Activated naive CD4-positive, alpha-beta T cell treated with anti-CD3 and anti-CD28 coated beads, Interleukin-2, amount 10 ng/mL, durations not matched to agents 7 days and 5 days (primary cell): Measurements from ENCODE around the gene GTF2E1.

Experiments used
- CTCF ChIA-PET: fragments of 350-600 bp; sonication (Branson Sonifier 250); formaldehyde crosslinking; loops from one replicate; lab custom pipeline; 2021; ENCODE audit warnings: antibody characterized with exemption; lab: Charles Lee
- DNase-seq: peaks from one replicate; pipeline ENCODE4 v3.0.0-alpha.2; 2020
- H3K27ac Mint-ChIP-seq: one replicate; pipeline ENCODE4 v1.8.0; 2021; ENCODE audit warnings: mild to moderate bottlenecking, moderate library complexity, mixed read lengths
- H3K27me3 Mint-ChIP-seq: one replicate; pipeline ENCODE4 v1.8.0; 2021; ENCODE audit warnings: mild to moderate bottlenecking, mixed read lengths
- H3K36me3 Mint-ChIP-seq: one replicate; pipeline ENCODE4 v1.8.0; 2021; ENCODE audit warnings: mixed read lengths
- H3K4me1 Mint-ChIP-seq: one replicate; pipeline ENCODE4 v1.8.0; 2021; ENCODE audit warnings: mixed read lengths
- H3K4me3 Mint-ChIP-seq: one replicate; pipeline ENCODE4 v1.8.0; 2021; ENCODE audit warnings: mild to moderate bottlenecking, moderate library complexity, mixed read lengths
- H3K9me3 Mint-ChIP-seq: one replicate; pipeline ENCODE4 v1.8.0; 2021; ENCODE audit warnings: mixed read lengths

The GTF2E1 gene

DNA sequence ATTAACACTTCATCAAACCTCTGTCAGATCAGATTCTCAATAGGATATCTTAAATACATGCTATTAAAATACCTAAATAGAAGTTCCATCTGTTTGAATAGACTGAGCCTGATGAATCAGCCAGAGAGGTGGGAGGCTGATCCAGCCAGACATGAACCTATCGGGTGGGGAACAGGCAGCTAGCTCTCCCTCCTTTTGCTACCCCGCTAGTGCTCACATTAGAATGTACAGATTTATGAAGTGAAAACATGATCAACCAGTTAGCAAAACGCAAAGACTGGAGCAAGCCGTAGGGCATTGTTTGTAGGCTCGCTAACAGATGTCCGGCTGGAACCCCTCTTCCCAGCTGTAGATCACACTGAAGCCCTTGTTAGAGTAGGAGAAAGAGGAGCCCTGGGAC lies 54.4 kb downstream of the GTF2E1 start:
- no peak overlapping the region for H3K27ac Mint-ChIP-seq
- DNase-seq: no peak
- no peaks in the 10 kb centered on the region for H3K9me3 Mint-ChIP-seq
- no peaks in the 10 kb centered on the region for H3K27me3 Mint-ChIP-seq
- no peaks in the 10 kb centered on the region for H3K4me1 Mint-ChIP-seq
- H3K36me3 Mint-ChIP-seq: no peaks in the 10 kb centered on the region
- no peak overlapping the region for H3K4me3 Mint-ChIP-seq
- CTCF ChIA-PET: interaction anchor here (0.8 kb wide), 1 partner anchor 234 kb away, joined by 3 read pairs; no protein-coding TSS in a partner anchor

DNA sequence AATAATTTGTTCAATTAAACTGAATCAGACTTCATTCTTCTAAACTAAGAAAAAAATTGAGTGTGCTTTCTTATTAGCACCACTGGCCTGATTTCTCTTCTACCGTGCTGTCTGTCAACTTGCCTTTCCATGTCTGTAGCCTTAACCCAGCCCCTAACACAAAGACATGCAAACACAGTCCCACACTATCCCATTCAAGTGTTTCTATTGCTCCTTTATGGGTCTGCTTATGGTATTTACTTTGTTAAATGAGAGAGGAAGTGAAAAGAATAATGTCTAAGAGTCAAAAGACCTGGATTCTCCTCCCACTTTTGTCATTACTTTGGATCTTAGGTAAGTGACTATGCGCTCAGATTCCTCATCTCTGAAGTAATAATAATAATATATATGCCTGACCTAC lies 55.3 kb downstream of the GTF2E1 start:
- CTCF ChIA-PET: interaction anchor here (0.7 to 0.8 kb wide), 2 partner anchors 11 to 235 kb away, joined by 3 read pairs; no protein-coding TSS in a partner anchor

DNA sequence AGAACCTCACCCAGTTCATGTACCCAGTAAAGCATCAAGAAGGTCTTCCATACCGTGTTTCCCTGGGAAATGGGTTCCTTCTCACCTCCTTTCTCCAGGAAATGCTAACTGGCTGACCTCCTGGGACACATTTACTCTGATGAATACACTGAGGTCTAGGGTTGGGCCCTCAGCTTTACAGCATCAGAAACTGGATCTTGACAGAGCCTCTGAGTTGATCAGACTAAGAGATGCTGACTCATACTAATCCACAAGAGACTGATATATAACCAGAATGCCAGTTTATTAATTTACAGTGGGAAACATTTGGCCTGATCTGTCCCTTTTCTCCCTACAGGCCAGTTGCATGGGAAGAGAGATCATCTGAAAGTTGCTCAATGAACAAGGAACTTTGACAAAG lies 55.8 kb downstream of the GTF2E1 start:
- CTCF ChIA-PET: interaction anchor here (0.7 kb wide), 1 partner anchor 11 kb away, joined by 3 read pairs; no protein-coding TSS in a partner anchor
- DNase-seq: no peak
- H3K36me3 Mint-ChIP-seq: no peaks in the 10 kb centered on the region

More for the DNA sequence above, 55.3 kb downstream of the GTF2E1 start:
- no peak for DNase-seq
- no peaks in the 10 kb centered on the region for H3K27me3 Mint-ChIP-seq
- no peak overlapping the region for H3K4me3 Mint-ChIP-seq
- no peak overlapping the region for H3K27ac Mint-ChIP-seq
- no peaks in the 10 kb centered on the region for H3K36me3 Mint-ChIP-seq
- H3K9me3 Mint-ChIP-seq: no peaks in the 10 kb centered on the region
- no peaks in the 10 kb centered on the region for H3K4me1 Mint-ChIP-seq

DNA sequence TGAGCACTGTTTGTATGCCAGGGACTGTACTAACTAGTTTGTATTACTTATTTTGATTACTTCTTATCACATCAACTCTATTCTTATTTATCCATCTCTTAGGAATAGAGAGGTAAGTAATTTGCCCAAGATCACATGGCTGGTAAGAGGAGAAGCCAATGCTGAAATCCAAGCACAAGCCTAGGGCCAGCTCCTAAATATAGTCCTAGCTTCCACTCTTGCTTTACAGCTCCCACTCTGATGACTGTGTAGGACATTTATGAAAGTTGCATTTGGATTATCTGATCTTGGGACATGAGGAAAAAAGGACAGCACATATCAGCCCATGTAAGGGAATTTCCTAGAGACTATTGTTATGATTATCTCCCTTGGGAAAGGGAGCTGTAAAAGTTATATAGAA lies 58.1 kb downstream of the GTF2E1 start:
- H3K4me3 Mint-ChIP-seq: no peak overlapping the region
- H3K4me1 Mint-ChIP-seq: no peaks in the 10 kb centered on the region
- H3K27me3 Mint-ChIP-seq: no peaks in the 10 kb centered on the region
- CTCF ChIA-PET: interaction anchor here (0.7 to 2.6 kb wide), 2 partner anchors 239 to 381 kb away, joined by 3 to 9 read pairs; no protein-coding TSS in a partner anchor
- DNase-seq: no peak
- H3K9me3 Mint-ChIP-seq: no peaks in the 10 kb centered on the region
- no peaks in the 10 kb centered on the region for H3K36me3 Mint-ChIP-seq
- no peak overlapping the region for H3K27ac Mint-ChIP-seq

More for the DNA sequence above, 55.8 kb downstream of the GTF2E1 start:
- no peak overlapping the region for H3K4me3 Mint-ChIP-seq
- no peaks in the 10 kb centered on the region for H3K27me3 Mint-ChIP-seq
- no peaks in the 10 kb centered on the region for H3K4me1 Mint-ChIP-seq
- H3K27ac Mint-ChIP-seq: no peak overlapping the region
- H3K9me3 Mint-ChIP-seq: no peaks in the 10 kb centered on the region

DNA sequence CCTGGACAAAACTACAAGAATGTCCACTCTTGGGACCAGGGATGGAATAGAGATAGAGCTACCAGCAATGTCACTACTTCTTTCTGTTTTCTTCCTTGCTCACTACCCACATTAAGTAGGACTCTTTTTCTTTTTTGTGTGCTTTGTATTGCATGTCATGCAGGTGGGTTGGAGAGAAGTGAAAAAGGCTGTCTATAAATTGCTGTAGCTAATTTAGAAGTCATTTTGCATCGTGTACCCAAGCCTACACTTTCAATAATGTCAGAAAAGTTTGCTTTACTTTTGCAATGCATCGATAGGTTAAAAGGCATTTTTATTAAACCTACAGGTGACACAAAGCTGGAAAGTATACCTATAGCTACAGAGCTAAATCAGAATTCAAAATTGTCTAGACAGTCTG lies 58.9 kb downstream of the GTF2E1 start:
- Mint-ChIP-seq H3K36me3 (no peaks in the 10 kb centered on the region), H3K4me1 (no peaks in the 10 kb centered on the region), H3K27me3 (no peaks in the 10 kb centered on the region), H3K4me3 (no peak overlapping the region), H3K9me3 (no peaks in the 10 kb centered on the region), H3K27ac (no peak overlapping the region)
- CTCF ChIA-PET: interaction anchor here (2.6 kb wide), 1 partner anchor 240 kb away, joined by 9 read pairs; no protein-coding TSS in a partner anchor
- no peak for DNase-seq

DNA sequence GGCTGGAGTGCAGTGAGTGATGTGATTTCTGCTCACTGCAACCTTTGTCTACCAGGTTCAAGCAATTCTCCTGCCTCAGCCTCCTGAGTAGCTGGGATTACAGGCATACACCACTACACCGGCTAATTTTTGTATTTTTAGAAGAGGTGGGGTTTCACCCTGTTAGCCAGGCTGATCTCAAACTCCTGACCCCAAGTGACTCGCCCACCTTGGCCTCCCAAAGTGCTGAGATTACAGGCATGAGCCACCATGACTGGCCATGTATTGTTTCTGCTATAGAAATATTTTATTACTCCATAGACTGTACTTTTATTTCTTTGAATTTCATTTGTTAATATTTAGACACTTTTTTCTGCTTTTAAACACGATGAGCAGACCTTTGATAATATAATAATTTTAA lies 60.4 kb downstream of the GTF2E1 start:
- Mint-ChIP-seq H3K27ac (no peak overlapping the region), H3K9me3 (no peaks in the 10 kb centered on the region), H3K4me3 (no peak overlapping the region), H3K27me3 (no peaks in the 10 kb centered on the region), H3K4me1 (no peaks in the 10 kb centered on the region), H3K36me3 (no peaks in the 10 kb centered on the region)
- DNase-seq: no peak
- CTCF ChIA-PET: no interaction called here

DNA sequence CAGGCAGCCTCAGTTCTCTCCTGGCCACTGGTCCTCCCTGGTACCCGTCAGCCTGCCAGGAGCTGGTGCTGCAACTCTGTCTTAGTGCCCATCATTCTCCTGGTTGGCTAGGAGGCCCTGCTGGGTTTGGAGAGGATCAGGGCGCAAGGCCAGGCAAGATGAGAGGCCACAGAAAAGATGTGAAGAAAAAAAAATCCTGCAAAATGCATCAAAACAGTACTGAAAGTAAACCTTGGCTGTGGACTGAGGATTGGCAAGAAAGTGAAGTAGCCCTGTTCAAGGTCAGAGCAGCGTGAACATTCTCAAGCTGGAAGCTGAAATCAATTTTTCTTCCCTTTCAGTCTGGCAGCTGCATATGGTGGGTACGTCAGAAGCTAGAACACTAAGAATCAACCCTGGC lies 74.2 kb downstream of the GTF2E1 start:
- no peak for DNase-seq
- Mint-ChIP-seq H3K36me3 (no peaks in the 10 kb centered on the region), H3K4me3 (no peak overlapping the region), H3K4me1 (no peaks in the 10 kb centered on the region), H3K9me3 (no peaks in the 10 kb centered on the region), H3K27ac (no peak overlapping the region), H3K27me3 (peaks cover 6% of the 10 kb centered on the region)
- CTCF ChIA-PET: no interaction called here

DNA sequence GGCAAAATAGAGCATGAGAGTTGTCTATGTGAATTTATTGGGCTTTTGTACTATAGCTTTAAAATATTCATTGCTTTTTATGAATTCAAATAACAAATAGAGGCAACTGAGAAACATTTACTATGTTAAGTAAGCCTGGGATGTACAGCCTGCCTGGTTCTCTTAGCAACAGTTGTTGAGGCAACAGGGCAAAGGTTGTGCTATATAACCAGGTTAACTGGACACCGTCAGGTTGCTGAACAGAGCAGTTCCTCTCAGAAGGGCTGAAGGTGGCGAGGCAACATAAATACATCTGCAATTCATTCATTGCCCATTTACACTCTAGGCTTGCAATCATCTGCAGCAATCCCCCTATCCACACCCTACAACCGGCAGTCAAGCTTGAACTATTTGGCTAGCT lies 78.2 kb downstream of the GTF2E1 start:
- CTCF ChIA-PET: no interaction called here
- Mint-ChIP-seq H3K27me3 (peaks cover 4% of the 10 kb centered on the region), H3K9me3 (no peaks in the 10 kb centered on the region), H3K4me1 (no peaks in the 10 kb centered on the region), H3K36me3 (no peaks in the 10 kb centered on the region), H3K4me3 (no peak overlapping the region), H3K27ac (no peak overlapping the region)
- no peak for DNase-seq

DNA sequence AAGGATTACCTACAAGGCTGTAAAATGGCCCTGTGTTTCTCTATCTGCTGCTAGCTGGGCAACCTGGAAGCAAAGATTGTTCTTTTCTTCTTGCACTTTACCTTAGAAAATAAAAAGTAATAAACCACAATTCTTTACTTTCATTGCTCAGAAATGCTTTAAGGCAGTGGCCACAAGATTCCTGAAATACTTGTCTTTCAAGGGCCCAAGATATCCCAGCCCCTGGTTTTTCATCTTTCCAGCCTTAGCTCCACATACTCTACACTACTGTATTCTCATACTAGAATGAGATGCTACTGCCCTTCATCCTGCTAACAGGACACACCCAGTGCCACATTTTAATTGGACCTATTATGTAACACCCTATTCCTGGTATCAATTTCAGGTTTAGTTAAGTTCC lies 78.9 kb downstream of the GTF2E1 start:
- H3K4me3 Mint-ChIP-seq: no peak overlapping the region
- H3K9me3 Mint-ChIP-seq: no peaks in the 10 kb centered on the region
- H3K27me3 Mint-ChIP-seq: peaks cover 4% of the 10 kb centered on the region
- DNase-seq: no peak
- CTCF ChIA-PET: no interaction called here
- H3K36me3 Mint-ChIP-seq: no peaks in the 10 kb centered on the region
- H3K4me1 Mint-ChIP-seq: no peaks in the 10 kb centered on the region
- H3K27ac Mint-ChIP-seq: no peak overlapping the region

DNA sequence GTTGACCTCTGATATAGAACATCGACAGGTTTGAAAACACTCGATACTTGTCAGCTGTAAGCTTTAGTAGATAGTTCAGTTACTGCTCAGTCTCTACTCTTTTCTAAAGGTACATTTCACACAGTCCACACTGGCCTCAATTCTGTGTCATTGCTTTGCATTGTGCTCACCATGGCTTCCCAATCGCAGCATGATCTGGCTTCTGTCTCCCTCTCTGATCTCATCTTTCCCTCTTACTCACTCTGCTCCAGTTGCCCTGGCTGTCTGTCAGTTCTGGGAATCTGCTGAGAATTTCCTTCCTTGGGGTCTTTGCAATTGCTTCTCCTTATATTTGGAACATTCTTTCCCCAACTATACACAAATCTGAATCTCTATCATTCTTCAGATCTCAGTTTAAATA lies 80.6 kb downstream of the GTF2E1 start:
- CTCF ChIA-PET: no interaction called here
- H3K4me1 Mint-ChIP-seq: no peaks in the 10 kb centered on the region
- DNase-seq: no peak
- H3K9me3 Mint-ChIP-seq: no peaks in the 10 kb centered on the region
- no peak overlapping the region for H3K4me3 Mint-ChIP-seq
- H3K27me3 Mint-ChIP-seq: peaks cover 4% of the 10 kb centered on the region
- no peak overlapping the region for H3K27ac Mint-ChIP-seq
- H3K36me3 Mint-ChIP-seq: no peaks in the 10 kb centered on the region

DNA sequence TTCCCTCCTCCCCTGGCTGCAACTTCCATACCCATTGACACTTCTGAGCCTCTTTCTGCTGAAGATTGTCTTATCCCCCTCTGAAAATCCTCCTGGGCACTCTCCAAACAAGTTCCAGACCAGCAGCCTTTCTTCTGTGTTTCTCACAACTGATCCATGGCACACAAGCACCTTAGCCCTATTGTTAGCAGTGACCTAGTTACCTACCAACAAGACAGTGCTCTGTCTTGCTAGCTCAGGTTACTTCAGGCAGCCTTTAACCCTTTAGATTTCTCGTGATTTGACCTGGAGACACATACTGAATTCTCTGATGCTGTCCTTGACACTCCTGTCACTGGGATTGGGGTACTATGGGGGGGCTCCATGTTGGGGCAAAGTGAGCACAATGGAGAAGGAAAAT lies 82.1 kb downstream of the GTF2E1 start:
- H3K27ac Mint-ChIP-seq: no peak overlapping the region
- CTCF ChIA-PET: no interaction called here
- H3K4me1 Mint-ChIP-seq: no peaks in the 10 kb centered on the region
- H3K4me3 Mint-ChIP-seq: no peak overlapping the region
- DNase-seq: no peak
- no peaks in the 10 kb centered on the region for H3K36me3 Mint-ChIP-seq
- peaks cover 4% of the 10 kb centered on the region for H3K27me3 Mint-ChIP-seq
- H3K9me3 Mint-ChIP-seq: no peaks in the 10 kb centered on the region

DNA sequence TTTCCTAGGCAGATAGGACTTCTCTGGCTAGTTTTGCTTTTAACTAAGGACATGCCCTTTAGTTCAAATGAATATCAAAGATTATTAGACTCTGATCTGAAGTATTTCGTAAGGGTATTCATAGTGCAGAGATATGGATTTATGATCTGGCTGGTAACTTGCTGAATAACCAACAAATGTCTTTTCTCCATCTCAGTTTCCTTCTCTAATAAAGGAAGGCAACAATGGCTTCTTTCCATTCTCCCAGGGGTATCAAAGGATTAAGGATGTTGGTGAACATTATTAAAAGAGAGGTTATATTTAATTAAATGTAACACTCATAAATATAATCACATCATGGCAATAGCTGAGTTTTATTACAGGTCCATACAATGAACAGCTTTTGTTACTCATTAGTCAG lies 86.3 kb downstream of the GTF2E1 start:
- H3K27ac Mint-ChIP-seq: no peak overlapping the region
- no peaks in the 10 kb centered on the region for H3K36me3 Mint-ChIP-seq
- no peak overlapping the region for H3K4me3 Mint-ChIP-seq
- peaks cover 9% of the 10 kb centered on the region for H3K27me3 Mint-ChIP-seq
- no peaks in the 10 kb centered on the region for H3K4me1 Mint-ChIP-seq
- H3K9me3 Mint-ChIP-seq: no peaks in the 10 kb centered on the region
- no peak for DNase-seq
- CTCF ChIA-PET: no interaction called here

DNA sequence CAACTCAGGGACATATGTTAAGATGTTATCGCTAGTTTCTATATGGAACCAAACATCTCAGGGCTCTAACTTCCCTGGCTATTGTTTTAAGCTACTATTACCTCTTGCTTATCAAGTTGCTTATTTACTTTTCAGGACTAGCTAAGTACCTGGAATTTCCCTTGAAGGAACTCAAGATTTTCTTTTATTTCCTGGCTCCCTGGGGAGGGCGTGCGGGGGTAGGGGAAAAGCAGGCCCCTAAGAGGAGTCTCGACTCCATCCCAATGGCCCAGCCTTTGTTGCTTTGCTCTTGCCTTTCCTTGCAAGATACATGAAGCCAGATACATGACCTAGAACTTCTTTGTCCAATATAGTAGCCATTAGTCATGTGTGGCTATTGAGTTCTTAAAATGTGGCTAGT lies 88.5 kb downstream of the GTF2E1 start:
- CTCF ChIA-PET: no interaction called here
- Mint-ChIP-seq H3K27me3 (peaks cover 5% of the 10 kb centered on the region), H3K4me3 (no peak overlapping the region), H3K36me3 (no peaks in the 10 kb centered on the region), H3K9me3 (no peaks in the 10 kb centered on the region), H3K4me1 (no peaks in the 10 kb centered on the region), H3K27ac (no peak overlapping the region)
- no peak for DNase-seq
